Prostate gland (tissue), 2 donors: ENCODE measurements around the gene ANP32B. TPM values are rescaled to one million over a fixed set of nuclear protein-coding genes. Genes with fewer than 3 reads are reported as not detected.
"Not testable (repeated sequence)": the region's sequence is repeated elsewhere in the genome, so short reads cannot be mapped to it uniquely, and the experiment has no call there.

Experiments
- DNase-seq: peaks from one replicate; pipeline ENCODE4 v3.0.0-alpha.2; 2019; ENCODE audit warnings: low spot score
- H3K27ac ChIP-seq, 2 donors: fragments of 200-600 bp; sonication (generic); 2 replicates each; pipeline ENCODE4 v1.5.1; 2017 to 2019
- H3K27me3 ChIP-seq: fragments of 200-600 bp; sonication (generic); replicated peaks from 2 replicates; pipeline ENCODE4 v1.5.1; 2019; ENCODE audit not compliant: insufficient read depth
- H3K36me3 ChIP-seq, 2 donors: fragments of 200-600 bp; sonication (generic); 1 replicate in 1 of 2; 2 replicates in 1 of 2; pipeline versions ENCODE4 v1.5.1 to v1.8.1; 2017 to 2019
- H3K4me1 ChIP-seq: fragments of 200-600 bp; sonication (generic); replicated peaks from 2 replicates; pipeline ENCODE4 v1.5.1; 2019
- H3K4me3 ChIP-seq, 2 donors: fragments of 200-600 bp; sonication (generic); 2 replicates each; pipeline ENCODE4 v1.5.1; 2017 to 2019
- H3K9me3 ChIP-seq: fragments of 200-600 bp; sonication (generic); 2 replicates; pipeline ENCODE4 v1.5.1; 2017
- CTCF ChIP-seq, 4 experiments: fragments of 200-600 bp in 2 of 4; fragments of 450-650 bp in 2 of 4; sonication (generic) in 2 of 4; IDR thresholded peaks; 1 replicate in 3 of 4; 2 replicates in 1 of 4; pipeline ENCODE4 v1.5.1; 2016 to 2019; ENCODE audit warnings: antibody characterized with exemption in 4 of 4, mild to moderate bottlenecking in 2 of 4, moderate library complexity in 2 of 4
- POLR2A ChIP-seq: fragments of 450-650 bp; IDR thresholded peaks from one replicate; pipeline ENCODE4 v1.6.1; 2016; ENCODE audit warnings: antibody characterized with exemption, mild to moderate bottlenecking
- POLR2AphosphoS5 ChIP-seq: sonication (generic); formaldehyde crosslinking; IDR thresholded peaks from one replicate; pipeline ENCODE4 v1.6.1; 2017; ENCODE audit warnings: antibody characterized with exemption
- WGBS: methylation state at CpG from one replicate; pipeline ENCODE4 v1.1.5; 2018; 5-methylcytosine and 5-hydroxymethylcytosine counted together
- intact Hi-C: fragments of 100-400 bp; cut with DNase I; formaldehyde crosslinking; loops from one replicate; pipeline ENCODE4 v1.14.2; 2022
- total RNA-seq, 2 donors: library from RNA; depleted of rRNA; stranded (reverse); fragments of >200 nt; gene quantifications; one replicate each; pipeline ENCODE4 v1.1.0, GENCODE V29; 2016

The ANP32B gene
- total RNA-seq, 2 donors from 2014 or later = 22.5 to 25.1 TPM

- TF ChIP-seq CTCF (IDR thresholded peaks at IDR 0.05) (no peak), POLR2A (no peak), POLR2AphosphoS5 (no peak)
- intact Hi-C loops = no loop called here
- Histone ChIP-seq H3K27me3 (no peaks in the 10 kb centered on the region), H3K4me3 (no peak overlapping the region), H3K4me1 (peaks cover 9% of the 10 kb centered on the region), H3K36me3 (no peaks in the 10 kb centered on the region), H3K9me3 (no peaks in the 10 kb centered on the region), H3K27ac (no peak overlapping the region)
- DNase-seq = no peak
- WGBS = 93% methylated on average over 1 of the region's 1 CpG
Observed at GRCh38 chr9:97994703-97995102, 11.6 kb downstream of the ANP32B start.

DNA sequence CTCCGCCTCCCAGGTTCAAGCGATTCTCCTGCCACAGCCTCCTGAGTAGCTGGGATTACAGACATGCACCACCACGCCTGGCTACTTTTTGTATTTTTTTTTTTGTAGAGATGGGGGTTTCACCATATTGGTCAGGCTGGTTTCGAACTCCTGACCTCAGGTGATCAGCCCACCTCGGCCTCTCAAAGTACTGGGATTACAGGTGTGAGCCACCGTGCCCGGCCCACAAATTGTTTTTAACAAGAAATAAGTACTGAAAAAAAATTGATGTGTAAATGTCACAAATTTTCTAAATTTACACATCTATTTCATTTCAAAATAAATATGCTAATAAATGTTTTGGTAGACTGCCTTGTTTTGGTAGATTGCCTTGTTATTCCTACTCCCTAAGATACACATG lies 13.5 kb downstream of the ANP32B start:
- H3K27ac ChIP-seq, DNase-seq, H3K4me1 ChIP-seq, H3K4me3 ChIP-seq, H3K36me3 ChIP-seq, intact Hi-C loops, H3K9me3 ChIP-seq, H3K27me3 ChIP-seq: not testable (repeated sequence)
- 98% methylated on average over 7 of the region's 7 CpGs for WGBS

- WGBS = 76% methylated on average over 3 of the region's 3 CpGs
- H3K27me3 ChIP-seq = no peaks in the 10 kb centered on the region
- no peak for TF ChIP-seq CTCF (IDR thresholded peaks at IDR 0.05)
- TF ChIP-seq POLR2AphosphoS5 = no peak
- TF ChIP-seq POLR2A = no peak
- H3K9me3 ChIP-seq = no peaks in the 10 kb centered on the region
- no peak overlapping the region for H3K4me3 ChIP-seq
- H3K27ac ChIP-seq = no peak overlapping the region
- H3K36me3 ChIP-seq = no peaks in the 10 kb centered on the region
- intact Hi-C loops = no loop called here
- DNase-seq = no peak
- peaks cover 8% of the 10 kb centered on the region for H3K4me1 ChIP-seq
Observed at GRCh38 chr9:97997330-97998276, 14.5 kb downstream of the ANP32B start.

DNA sequence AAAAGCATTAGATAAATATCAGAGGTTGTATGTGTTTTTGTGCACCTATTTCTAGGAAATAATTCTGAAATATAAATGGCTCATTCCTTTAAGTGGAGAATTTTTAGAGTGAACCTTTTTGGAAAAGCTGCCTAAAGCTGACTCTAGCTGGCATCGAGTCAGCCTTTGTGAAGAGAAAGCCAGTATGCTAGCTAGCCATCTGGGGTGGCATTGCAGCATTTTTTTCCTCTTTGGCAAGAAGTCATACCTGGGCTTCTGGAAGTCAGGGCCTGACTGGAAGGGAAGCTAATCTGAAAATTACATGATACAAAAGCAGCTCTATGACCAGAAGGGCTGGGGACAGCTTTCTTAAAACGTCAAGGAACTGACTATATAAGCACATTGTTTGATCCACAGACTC lies 19.7 kb downstream of the ANP32B start:
- H3K4me3 ChIP-seq = no peak overlapping the region
- TF ChIP-seq CTCF (IDR thresholded peaks at IDR 0.05) (no peak), POLR2A (no peak), POLR2AphosphoS5 (no peak)
- H3K9me3 ChIP-seq = no peaks in the 10 kb centered on the region
- peaks cover 0 to 2% of the 10 kb centered on the region in 2 donors for H3K36me3 ChIP-seq
- H3K4me1 ChIP-seq = no peaks in the 10 kb centered on the region
- 39% methylated on average over 2 of the region's 2 CpGs for WGBS
- DNase-seq = no peak
- intact Hi-C loops = no loop called here
- no peaks in the 10 kb centered on the region for H3K27me3 ChIP-seq
- no peak overlapping the region for H3K27ac ChIP-seq

- Histone ChIP-seq H3K9me3 (no peaks in the 10 kb centered on the region), H3K4me1 (no peaks in the 10 kb centered on the region), H3K27ac (no peak overlapping the region), H3K4me3 (no peak overlapping the region), H3K27me3 (no peaks in the 10 kb centered on the region), H3K36me3 (peaks cover 0 to 5% of the 10 kb centered on the region in 2 donors)
- intact Hi-C loops = no loop called here
- DNase-seq = no peak
- TF ChIP-seq CTCF (IDR thresholded peaks at IDR 0.05) = no peak
- no peak for TF ChIP-seq POLR2A
- TF ChIP-seq POLR2AphosphoS5 = no peak
- 89% methylated on average over 5 of the region's 5 CpGs for WGBS
Observed at GRCh38 chr9:98006127-98006796, 23.1 kb downstream of the ANP32B start.
